IPS-11a (cell line): ENCODE measurements around the gene LCA5.
"Not testable (repeated sequence)": the region's sequence is repeated elsewhere in the genome, so short reads cannot be mapped to it uniquely, and the experiment has no call there.

Source experiments
- H3K4me3 ChIP-seq: one replicate; pipeline ENCODE4 v1.5.1; 2013; ENCODE audit warnings: low read depth, low read length, control low read depth

LCA5 gene

DNA sequence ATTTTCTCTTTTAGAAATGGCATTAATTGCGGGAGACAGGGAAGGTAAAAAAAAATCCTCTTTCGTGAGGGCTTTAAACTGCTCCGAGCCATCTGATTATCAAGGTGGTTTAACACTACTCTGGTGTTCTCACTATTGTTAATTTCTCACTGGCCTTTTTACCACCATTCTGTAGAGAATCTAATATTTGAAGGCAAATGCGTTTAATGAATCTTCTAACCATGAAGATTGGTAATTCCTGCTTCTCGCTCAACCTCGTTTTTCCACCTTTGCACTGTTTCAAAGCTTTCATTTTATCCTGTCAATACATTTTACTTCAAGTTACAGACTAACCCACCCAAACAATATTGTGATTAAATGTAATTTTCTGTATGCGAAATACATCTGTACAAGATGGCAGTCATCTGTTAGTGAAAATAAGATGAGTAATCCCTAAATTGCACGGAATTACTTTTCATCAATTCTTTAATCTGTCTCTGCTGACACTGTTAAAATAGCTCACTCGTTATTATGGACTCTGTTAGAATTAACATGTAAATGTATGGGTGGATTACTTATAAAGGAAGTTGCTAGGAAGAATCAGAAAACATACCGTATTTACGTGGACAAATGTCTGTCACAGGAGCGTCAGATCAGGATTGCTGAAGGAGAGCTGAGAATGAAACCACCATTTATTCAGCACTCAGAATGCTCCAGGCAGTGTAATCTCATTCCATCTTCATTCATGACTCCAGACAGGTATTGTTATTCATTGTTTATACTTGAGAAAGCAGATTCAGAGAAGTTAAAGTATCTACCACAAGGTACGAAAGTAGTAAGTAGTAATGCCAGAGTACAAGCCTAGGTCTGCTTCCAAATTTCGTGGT is 1.1 kb upstream of the LCA5 start:
- H3K4me3 ChIP-seq: peak overlapping the region; percentile 81

DNA sequence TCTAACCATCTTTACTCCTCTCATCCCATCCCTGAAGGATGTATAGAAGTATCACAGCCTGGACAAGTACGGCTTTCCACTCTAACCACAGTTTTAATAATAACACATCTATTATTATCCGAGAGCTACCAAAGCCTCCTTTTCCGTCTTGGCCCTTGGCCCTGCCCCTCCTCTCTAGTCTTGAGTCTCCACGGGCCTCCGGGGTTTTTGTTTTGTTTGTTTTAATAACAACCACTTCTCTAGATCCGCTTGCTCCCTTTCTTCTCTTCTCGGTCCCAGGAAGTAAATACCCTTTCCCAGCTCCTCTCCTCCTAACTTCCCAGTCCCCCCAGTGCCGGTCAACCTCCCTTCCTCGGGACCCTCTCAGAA is 661 bp downstream of the LCA5 start:
- H3K4me3 ChIP-seq: peak overlapping the region; percentile 81

DNA sequence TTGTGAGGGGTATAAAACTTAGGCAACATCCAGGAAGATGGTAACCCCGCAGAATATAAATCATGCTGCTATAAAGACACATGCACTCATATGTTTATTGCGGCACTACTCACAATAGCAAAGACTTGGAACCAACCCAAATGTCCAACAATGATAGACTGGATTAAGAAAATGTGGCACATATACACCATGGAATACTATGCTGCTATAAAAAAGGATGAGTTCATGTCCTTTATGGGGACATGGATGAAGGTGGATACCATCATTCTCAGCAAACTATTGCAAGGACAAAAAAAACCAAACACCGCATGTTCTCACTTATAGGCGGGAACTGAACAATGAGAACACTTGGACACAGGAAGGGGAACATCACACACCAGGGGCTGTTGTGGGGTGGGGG is 7.7 kb downstream of the LCA5 start:
- H3K4me3 ChIP-seq: not testable (repeated sequence)

DNA sequence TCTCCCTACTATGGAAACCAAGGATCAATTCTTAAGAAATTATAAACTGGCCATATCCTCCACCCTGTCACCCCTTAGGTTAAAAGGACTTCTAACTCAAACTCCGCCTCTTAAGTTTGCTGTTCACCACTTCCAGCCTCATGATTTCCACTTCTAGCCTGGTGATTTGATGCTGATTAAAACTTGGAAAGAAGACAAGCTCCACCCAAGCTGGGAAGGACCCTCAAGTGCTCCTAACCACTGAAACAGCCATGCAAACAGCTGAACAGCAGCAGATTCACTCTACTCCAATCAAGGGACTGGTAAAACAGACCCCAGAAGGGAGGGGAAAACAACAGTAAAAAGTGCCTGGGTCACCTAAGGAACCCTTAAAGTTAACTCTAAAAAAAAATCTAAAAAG is 10.3 kb downstream of the LCA5 start:
- no peak overlapping the region for H3K4me3 ChIP-seq

DNA sequence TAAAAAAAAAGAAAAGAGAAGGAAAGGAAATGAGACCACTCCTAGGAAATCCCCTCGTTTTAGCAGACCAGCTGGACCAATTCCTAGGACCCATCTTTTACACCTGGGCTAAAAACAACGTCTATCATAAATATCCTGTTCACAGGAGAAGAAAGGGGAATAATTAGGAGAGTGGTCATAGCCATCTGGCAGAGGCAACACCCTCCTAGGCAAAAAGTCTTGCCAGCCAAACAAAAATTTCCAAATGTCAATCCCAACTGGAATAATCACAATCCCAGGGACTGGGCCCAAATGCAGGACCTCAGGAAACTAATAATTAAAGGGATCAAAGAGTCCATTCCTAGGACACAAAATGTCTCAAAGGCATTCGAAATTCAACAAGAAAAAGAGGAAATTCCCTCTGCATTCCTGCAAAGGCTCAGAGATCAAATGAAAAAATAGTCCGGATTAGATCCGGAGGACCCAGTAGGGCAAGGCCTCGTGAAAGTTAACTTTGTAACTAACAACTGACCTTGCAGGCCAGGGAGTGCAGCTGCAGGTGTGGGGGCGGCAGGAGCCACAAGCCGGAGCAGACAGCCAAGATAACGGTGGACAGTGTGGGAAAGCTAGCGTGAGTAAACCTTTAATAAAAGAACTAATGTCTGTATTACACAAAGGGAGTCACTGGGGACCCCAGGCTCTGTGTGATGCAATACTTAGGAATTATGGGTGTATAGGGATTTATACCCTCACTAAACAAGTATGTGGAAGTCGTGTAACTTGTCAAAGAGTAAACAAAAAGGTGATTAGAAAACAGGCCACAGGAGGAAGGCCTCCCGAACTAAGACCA is 11.7 kb downstream of the LCA5 start:
- H3K4me3 ChIP-seq: no peak overlapping the region

DNA sequence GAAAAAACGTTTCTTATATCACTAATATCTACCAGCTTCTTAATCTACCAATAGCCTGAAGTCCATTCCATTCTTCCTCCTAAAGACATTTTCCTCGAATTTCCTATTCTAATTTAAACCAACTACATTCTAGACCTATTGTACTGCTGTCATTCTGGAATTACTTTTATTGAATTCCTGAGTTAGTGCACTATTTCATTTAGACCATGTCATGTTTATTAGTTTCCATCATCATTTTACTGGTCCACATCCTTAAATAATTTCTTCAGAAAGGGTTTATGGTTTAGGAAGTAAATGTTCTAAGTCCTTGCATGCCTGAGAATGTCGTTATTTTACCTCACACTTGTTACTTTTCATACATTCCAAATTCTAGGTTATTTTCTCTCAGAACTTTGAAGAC is 13.2 kb downstream of the LCA5 start:
- H3K4me3 ChIP-seq: no peak overlapping the region

DNA sequence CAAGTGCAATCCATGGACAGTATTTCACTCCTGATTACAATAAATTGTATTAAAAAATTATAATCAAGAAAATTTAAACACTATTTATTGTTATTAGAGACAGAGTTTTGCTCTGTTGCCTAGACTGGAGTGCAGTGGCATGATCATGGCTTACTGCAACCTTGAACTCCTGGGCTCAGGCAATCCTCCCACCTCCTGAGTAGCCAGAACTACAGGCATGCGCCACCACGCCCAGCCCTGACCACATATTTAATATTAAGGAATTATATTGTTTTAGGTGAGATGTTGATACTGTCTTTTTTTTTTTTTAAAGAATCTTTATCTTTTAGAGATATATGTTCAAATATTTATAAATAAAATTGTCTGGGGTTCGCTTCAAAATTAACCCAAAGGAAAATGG is 14.6 kb downstream of the LCA5 start:
- H3K4me3 ChIP-seq: no peak overlapping the region

DNA sequence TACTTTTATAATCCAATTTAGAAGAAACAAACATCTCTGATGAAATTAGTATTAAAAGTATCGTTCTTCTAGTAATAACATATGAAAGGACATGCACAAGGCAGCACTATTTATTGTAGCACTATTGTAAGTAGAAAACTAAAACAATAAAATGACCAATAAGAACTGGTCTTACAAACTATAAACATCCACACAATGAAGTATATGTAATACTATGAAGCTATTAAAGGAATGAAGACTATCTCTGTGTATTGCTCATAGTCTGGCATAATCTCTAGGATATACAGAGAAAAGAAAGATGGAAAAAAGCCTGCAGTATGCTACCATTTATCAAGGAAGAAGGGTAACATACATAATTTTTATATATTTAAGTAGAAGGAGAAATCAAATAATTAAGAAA is 16.7 kb downstream of the LCA5 start:
- H3K4me3 ChIP-seq: no peak overlapping the region

DNA sequence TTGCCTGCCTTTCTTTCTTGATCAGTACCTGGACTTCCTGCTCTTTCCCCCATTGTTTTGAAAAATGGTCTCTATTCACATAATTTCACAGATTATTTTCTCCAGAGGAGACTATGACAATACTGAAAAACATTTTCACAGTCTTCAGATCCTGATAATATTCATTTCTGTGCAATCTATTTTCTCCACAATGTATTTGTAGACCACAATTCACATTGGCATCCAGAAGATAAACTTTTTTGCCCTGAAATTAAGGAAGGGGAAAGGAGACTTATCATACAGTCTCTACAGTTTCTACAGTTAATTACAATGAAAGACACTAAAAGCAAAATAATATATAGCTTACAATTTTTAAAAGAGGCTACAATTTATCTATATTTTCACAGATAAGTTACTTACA is 18.4 kb downstream of the LCA5 start:
- no peak overlapping the region for H3K4me3 ChIP-seq

DNA sequence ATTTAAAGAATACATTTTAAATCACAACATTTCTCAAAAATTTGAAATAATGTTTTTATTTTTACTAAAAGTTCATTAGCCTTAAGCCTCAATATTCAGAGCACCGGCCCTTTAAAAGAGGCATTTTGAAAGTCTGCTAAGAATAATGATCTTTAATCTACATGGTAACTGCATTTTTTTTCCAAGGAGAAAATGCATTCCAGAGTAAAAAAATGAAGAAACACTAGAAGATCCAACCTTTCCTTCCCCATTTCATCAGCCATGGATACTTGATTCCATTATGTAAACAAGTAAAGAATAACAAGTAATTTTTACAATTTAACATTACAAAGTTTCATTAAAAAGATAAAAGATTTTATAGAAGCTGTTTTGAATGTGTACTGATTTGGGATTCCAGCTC is 21.8 kb downstream of the LCA5 start:
- H3K4me3 ChIP-seq: no peak overlapping the region

DNA sequence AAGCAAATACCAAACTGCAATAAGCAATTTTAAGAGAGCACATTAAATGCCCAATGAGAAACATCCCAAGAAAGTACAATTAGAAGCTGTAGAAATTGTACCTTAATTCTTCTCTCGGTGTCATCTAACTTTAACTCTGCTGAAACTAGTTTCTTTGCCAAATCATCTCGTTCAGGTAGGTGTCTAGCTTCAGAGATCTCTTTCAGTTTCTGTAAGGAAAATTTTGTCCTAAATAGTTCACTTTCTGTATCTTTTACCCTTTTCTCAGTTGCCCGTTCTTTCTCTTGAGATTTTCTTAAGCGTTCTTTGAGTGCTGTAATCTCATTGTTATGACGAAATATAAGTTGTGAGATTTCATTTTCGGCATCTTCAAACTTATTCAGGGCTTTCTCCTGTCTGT is 24.1 kb downstream of the LCA5 start:
- no peak overlapping the region for H3K4me3 ChIP-seq

DNA sequence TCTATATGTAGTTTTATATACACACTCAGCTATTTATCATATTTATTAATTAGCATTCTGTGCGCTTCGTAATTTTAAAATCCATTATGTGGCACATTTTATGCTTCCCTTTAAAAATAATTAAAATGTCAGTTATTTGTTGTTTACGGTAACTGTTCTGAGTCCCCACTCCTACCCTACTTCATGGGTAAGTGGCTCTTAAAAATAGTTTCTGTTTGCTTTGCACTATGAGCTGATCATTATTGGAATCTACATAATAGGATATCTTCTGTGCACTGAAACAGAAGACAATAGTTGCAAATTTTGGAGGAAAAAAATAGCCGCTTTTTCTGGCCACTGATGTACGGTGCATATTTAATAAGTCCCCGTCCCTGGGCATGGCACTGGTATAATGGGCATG is 25.2 kb downstream of the LCA5 start:
- no peak overlapping the region for H3K4me3 ChIP-seq

DNA sequence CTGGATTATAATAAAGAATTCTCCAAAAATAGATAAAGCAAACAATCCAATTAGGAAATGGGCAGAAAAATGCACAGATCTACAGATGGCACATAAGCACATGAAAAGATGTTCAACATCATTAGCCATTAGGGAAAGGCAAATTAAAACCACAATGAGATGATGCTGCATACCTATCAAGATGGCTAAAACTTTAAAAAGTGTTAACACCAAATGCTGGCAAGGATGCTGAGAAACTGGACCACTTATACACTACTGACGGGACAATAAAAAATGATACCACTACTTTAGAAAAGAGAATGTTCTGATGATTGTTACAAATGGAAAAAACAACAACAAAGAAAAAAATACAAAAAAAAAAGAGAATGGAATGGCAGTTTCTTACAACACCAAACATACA is 26.5 kb downstream of the LCA5 start:
- H3K4me3 ChIP-seq: no peak overlapping the region

DNA sequence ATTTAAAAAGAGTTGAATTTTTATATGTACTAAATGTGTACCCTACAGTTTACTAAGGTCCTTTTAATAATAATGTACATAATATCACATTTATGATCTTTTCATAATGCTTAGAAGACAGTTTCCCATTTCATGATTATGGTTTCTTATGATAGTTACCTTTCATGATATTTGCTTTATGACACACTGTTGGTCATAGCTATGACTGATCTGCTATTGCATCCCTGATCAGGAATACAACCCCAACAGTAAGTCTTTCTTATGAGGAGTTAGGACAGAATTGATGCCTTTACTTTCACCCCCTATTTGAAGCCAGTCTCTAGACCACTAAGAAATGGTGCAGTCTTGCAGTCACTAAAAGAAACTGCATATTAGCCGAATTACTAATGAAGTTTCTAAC is 31.0 kb downstream of the LCA5 start:
- no peak overlapping the region for H3K4me3 ChIP-seq

DNA sequence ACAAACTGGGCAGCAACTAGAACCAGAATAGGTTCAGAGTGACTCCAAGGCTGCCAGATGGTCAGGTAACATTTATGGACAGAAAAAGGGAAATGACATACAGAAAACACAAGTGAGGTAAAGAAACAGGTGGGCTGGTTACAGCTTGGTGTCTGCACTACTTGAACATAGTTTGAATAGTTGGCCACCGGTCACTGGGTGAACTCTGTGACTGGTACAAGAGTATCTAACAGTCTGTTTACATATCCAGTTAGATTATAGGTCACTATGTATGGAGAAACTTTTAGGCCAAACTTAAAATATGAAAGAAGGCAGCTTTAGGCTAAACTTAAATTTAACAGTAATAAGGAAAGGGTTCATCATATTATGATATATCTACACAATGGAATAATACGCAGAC is 32.9 kb downstream of the LCA5 start:
- H3K4me3 ChIP-seq: no peak overlapping the region

DNA sequence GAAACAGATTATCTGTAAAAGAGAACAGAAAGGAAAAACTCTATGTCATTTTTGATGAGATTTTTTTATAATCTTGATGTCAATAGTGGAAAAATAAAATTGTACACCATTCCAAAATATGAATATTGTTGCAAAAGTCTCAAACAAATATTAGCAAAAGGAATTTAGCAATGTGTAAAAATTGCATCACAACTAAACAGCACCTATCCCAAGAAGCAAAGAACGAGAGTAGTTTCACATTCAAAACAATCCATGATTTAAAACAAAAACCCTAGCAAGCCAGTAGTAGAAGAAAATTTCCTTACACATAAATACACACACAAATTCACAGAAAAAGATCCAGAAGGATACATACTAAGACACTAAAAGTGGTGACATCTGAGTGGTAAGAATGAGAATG is 38.4 kb downstream of the LCA5 start:
- H3K4me3 ChIP-seq: no peak overlapping the region

DNA sequence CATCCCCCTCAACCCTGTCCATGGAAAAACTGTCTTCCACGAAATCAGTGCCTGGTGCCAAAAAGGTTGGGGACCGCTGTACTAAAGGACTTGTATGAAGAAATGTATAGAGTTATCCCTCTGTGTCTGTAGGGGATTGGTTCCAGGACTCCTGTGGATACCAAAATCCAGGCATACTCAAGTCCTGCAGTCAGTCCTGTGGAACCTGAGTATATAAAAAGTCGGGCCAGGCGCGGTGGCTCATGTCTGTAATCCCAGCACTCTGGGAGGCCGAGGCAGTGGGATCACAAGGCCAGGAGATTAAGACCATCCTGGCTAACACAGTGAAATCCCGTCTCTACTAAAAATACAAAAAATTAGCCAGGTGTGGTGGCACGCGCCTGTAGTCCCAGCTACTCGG is 42.0 kb downstream of the LCA5 start:
- no peak overlapping the region for H3K4me3 ChIP-seq

DNA sequence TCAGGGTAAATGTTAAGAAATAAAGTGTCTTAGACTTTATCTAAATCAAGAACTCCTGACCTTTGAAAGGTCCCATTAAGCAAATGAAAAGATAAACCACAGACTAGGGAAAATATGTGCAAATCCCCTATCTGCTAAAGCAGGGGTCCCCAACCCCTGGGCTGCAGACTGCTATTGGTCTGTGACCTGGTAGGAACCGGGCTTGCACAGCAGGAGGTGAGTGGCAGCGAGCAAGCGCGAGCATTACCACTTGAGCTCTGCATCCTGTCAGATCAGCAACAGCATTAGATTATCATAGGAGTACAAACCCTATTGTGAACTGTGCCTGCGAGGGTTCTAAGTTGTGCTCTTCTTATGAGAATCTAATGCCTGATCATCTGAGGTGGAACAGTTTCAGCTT is 42.4 kb downstream of the LCA5 start:
- no peak overlapping the region for H3K4me3 ChIP-seq

DNA sequence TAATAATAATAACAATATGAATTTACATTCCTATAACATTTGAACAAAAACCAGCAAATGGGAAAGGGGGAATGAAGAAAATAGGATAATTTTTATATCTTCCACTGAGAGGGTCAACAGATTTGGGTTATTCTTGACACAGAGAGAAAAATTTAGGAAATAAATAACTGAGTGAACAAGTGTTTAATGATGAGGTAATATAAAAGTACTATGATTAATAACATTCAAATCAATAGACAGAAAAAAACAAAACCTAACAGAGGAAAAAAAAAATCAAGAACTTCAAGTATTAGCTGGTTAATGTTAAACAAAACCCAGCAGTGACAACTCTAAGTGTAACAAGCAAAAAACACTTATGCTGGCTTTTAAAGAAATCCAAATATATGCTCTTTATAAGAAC is 66.5 kb downstream of the LCA5 start:
- H3K4me3 ChIP-seq: no peak overlapping the region

DNA sequence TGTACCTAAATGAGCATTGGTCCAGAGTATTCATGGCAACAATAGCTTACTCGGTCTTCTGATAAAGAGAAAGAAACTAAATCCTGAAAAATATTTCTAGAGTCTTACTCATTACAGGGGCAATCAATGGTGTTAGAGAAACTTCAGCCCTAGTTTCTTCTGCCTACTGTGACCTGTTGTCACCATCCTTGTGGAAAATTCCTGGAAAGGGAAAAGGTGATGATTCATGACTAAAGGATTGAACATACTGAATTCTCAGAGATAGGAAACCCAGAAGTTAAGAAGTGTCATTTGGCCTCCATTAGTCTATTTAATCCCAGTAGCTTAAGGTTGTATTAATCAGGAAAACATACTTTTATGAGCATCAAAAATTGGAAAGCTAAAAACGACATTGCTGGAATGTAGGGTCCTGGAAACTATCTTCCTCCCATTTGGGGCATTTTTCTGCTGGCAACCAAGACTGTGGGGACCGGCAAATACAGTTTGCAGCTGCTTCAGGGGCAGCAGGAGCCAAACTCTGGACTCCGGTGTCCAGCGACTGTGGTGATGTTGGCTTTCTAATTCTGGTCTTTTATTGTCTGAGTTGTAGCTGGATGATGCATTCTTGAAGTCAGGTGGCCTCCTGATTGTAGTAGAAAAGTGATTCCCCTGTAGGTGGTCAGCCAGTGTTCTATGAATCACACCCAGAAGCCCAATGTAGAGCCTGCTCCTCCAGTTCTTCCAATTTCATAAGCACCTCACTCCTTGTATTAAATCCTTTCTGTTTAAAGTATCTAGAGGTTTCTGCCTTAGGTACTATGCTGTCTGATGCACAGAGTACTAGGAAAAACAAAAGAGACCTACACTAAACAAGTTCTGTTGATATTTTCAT is 67.6 kb downstream of the LCA5 start:
- H3K4me3 ChIP-seq: no peak overlapping the region

DNA sequence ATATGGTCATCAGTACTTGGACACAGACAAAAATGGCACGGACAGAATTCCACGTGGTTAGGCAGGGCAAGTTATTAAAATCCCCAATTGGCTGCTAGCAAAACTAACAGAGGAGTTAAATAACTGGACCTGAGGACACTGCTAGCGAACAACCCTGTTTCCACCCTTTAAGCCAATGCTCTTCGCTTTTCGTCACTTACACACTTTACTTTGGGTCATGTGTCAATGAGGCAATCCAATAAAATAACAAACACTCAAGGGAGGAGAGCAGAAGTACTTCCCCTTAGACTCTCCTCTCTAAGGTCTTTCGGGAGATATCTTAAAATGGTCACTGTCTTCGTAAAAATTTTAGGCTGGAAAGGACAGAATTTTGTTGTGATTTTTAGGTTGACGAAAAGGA is 68.6 kb downstream of the LCA5 start:
- no peak overlapping the region for H3K4me3 ChIP-seq
